Measurements from ENCODE around the gene IGFLR1.
A peak's percentile ranks its signal among the peaks of the same experiment; 100 is the strongest.

The IGFLR1 gene

DNA sequence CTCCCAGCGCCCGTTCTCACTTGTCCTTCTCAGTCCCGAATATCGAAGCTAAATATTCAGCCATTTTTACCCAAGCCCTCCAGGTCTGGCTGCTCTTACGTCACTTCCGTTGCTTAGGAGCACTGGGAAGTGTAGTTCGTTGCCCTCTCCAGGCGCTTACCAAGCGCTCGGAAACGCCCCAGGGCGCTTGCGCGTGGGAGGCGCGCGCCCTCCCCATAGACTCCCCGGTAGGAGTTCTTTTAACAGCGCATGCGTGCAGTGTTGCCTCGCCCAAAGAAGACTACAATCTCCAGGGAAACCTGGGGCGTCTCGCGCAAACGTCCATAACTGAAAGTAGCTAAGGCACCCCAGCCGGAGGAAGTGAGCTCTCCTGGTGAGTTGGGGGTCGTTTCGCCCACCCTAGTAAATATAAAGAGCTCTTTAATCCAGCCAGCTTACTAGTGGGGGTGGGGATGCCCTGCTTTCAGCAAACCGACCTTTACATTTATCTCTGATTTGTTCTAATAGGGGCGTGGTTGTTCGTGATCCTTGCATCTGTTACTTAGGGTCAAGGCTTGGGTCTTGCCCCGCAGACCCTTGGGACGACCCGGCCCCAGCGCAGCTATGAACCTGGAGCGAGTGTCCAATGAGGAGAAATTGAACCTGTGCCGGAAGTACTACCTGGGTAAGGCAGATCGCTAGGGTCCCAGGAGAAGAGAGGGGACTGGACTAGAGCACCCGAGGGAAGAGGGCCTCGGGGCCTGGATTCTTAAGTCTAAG lies 3.3 kb upstream of the IGFLR1 start, which contains the start of the genes PSENEN and U2AF1L4:
PSENEN (plus strand) TSS at position 324 of the 759 bp plus-strand sequence; CDS start at position 604, 280 bp downstream.
U2AF1L4 (minus strand) TSS at position 91 of the 759 bp plus-strand sequence; CDS start at position 64, 27 bp downstream.
- FAIRE-seq (no peak), DNase-seq (ENCODE audit: insufficient read length, low spot score) (peak; percentile 53)
- TF ChIP-seq, protein P1, sequence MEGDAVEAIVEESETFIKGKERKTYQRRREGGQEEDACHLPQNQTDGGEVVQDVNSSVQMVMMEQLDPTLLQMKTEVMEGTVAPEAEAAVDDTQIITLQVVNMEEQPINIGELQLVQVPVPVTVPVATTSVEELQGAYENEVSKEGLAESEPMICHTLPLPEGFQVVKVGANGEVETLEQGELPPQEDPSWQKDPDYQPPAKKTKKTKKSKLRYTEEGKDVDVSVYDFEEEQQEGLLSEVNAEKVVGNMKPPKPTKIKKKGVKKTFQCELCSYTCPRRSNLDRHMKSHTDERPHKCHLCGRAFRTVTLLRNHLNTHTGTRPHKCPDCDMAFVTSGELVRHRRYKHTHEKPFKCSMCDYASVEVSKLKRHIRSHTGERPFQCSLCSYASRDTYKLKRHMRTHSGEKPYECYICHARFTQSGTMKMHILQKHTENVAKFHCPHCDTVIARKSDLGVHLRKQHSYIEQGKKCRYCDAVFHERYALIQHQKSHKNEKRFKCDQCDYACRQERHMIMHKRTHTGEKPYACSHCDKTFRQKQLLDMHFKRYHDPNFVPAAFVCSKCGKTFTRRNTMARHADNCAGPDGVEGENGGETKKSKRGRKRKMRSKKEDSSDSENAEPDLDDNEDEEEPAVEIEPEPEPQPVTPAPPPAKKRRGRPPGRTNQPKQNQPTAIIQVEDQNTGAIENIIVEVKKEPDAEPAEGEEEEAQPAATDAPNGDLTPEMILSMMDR (IDR thresholded peaks at IDR 0.05; ENCODE audit: insufficient read depth, missing control alignments), result no peak

DNA sequence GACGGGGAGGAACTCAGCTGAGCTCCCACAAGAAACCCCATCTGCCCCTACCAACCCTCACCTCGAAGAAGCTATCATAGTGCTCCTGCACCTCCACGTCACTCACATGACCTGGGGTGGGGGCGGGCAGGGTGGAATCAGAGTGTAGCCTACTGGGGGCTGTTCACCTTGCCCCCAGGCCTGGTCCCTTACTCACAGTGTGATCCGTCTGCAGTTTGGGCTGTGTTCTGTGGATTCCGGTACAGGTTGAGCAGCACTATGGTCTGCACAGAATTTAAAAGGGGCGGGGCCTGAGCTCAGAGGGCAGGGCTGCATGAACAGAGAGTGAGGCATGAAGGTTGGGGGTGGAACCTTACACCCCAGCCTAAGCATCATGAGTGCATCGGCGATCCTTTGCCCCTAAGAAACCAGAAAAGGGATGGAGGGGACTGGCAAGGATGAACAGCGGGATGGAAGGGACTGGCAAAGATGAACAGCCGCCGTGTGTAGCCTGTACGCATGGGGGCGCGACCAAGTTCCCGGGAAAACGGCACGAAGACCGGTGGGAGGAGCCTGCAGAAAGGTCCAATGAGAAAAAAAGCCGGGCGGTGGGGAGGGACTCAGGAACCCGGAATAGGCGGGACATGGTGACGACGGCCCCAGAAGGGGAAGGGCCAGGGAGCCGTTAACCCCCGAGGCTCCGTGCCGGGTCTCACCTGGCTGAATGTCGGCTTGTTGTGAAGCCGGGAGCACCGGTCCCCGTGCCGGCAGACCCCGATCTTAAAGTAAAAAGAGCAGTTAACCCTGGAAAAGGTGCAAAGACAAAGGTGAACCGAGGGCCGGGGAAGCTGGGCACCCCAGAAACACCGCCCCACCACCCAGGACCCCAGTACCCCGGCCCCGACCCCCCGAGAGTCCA lies 2.4 kb upstream of the IGFLR1 start:
- TF ChIP-seq, protein P1 (IDR thresholded peaks at IDR 0.05; ENCODE audit: insufficient read depth, missing control alignments), result peak; percentile 38
- FAIRE-seq (no peak), DNase-seq (ENCODE audit: insufficient read length, low spot score) (peak; percentile 29)

DNA sequence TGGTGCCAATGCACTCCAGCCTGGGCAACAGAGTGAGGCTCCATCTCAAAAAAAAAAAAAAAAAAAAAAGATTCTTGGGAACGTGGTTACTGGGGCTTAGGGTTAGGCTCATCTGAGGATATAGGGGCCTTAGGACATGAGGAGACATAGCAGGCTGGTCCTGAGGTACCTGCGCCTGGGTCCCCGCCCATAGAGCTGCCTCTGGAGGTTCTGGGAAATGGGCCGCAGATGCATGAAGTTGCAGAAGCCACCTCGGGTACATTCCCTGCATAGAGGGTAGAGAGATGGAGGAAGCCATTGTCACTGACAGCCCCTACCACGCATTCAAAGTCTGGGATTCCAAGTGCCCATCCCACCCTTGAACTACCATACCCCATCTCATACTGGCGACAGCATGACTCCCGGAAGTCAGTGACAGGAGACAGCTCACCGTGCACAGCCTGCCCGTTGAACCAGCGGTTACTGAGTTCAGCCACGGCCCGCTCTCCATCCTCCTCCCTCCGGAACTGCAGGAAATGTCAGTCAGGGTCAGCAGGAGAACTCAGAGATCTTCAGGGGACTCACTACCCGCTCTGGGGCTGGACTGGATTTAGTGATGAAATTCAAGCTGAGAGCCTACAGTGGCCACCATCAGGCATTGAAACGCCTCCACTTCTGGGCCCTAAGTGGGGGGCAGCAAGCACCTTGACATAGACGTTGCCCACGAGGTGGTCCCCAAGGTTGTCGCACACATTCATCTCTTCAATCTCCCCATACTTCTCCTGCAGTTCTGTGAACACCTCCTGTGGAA lies 1.6 kb upstream of the IGFLR1 start:
- no peak for DNase-seq (ENCODE audit: insufficient read length, low spot score)
- TF ChIP-seq, protein P1 (IDR thresholded peaks at IDR 0.05; ENCODE audit: insufficient read depth, missing control alignments), result no peak
- no peak for FAIRE-seq

DNA sequence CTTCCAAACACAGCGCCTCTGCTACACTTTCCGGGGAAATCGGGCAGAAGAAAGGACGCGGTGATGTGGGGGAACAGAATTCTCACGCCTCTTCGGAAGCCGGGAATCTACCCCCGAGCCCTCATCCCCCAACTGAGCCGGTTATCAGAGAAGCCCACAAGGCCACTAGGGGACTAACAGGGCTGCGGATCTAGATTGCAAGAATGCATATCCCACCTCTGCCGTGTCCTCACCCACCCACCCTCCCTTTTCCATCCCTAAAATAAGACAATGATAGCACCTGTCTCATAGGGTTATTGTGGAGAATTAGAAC lies 1.1 kb downstream of the IGFLR1 start:
- peak; percentile 20 for DNase-seq (ENCODE audit: insufficient read length, low spot score)
- no peak for FAIRE-seq
- TF ChIP-seq, protein P1 (IDR thresholded peaks at IDR 0.05; ENCODE audit: insufficient read depth, missing control alignments), result no peak

DNA sequence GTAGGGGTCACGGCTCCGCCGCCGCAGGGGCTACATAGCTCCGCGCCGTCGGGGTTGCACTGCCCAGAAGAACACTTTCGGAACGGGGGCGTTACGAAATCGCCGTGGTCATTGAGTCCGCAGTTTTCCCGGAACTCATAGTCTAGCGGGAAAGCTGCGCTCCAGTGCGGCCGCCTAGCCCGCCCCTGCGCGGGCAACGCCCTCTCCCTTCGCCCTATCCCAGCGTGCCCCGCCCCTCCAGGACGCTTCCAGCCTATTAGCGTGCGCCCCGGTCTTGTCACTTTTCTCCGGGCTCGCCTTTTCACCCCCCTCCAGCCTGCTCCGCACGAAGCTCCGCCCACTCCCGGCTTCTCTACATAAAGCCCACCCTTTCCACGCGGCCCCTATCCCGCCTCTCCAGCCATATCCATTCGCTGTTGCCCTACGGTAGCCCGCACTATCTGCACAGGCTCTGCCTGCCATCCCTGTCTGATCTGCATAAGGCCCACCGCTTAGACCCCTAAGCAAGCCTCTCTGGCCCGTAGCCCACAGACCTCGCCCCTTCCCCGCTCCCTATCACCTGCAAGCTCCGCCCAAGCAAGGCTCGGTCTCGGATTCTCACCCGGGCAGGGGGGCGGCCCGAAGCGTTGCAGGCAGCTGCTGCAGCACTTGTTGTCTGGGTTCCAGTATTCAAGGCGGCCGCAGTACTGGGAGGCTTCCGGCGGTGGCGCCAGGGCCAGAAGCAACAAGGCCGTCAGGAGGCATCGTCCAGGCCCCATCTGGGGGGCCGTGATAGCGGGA lies 1.6 kb downstream of the IGFLR1 start:
- TF ChIP-seq, protein P1 (IDR thresholded peaks at IDR 0.05; ENCODE audit: insufficient read depth, missing control alignments), result no peak
- no peak for FAIRE-seq

DNA sequence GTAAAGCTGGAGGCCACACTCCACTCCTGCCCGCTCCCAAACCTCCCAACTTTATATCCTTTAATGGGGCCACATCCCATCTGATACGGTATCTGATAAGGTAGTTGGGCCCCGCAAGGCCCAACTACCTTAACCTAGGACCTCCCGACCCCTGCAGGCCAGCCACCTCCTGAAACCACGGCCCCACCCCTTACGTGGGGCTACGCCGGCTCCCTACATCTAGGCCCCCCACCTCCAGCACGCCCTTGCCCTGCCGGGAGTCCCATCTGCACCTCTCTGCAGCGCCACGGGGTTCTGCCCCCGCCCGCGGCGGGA lies 2.2 kb downstream of the IGFLR1 start:
- FAIRE-seq, result no peak

More for the DNA sequence above, 1.6 kb downstream of the IGFLR1 start:
- peak; percentile 99 for DNase-seq (ENCODE audit: insufficient read length, low spot score)

More for the DNA sequence above, 2.2 kb downstream of the IGFLR1 start:
- no peak for DNase-seq (ENCODE audit: insufficient read length, low spot score)
- TF ChIP-seq, protein P1 (IDR thresholded peaks at IDR 0.05; ENCODE audit: insufficient read depth, missing control alignments), result no peak
